ENCODE measurements around the gene ROR2. TPM values are rescaled to one million over a fixed set of nuclear protein-coding genes. Genes with fewer than 3 reads are reported as not detected.

ROR2 gene
- total and polyA plus RNA-seq, 8 donors: 3.0 to 21.4 (median 9.8) TPM

- intact Hi-C loops (cut with DNase I; ENCODE audit: low total_unique reads): no loop called here
- 87 to 100% (median 93%) methylated on average over 1 of the region's 1 CpG for WGBS, 5 donors
- no peak overlapping the region for H3K4me3 ChIP-seq
- H3K9me3 ChIP-seq: no peaks in the 10 kb centered on the region
- no peak for DNase-seq
- H3K4me1 ChIP-seq: no peaks in the 10 kb centered on the region
- TF ChIP-seq POLR2AphosphoS5 (IDR thresholded peaks at IDR 0.05) (no peak), POLR2A (IDR thresholded peaks at IDR 0.05) (no peak), CTCF (IDR thresholded peaks at IDR 0.05) (no peak), EP300 (IDR thresholded peaks at IDR 0.05) (no peak)
- H3K36me3 ChIP-seq: no peaks in the 10 kb centered on the region
- no peaks in the 10 kb centered on the region for H3K27me3 ChIP-seq
- no peak overlapping the region for H3K27ac ChIP-seq
These were observed 295.5 kb downstream of the ROR2 start for GRCh38 chr9:91654527-91654926.

- Histone ChIP-seq H3K9me3 (no peaks in the 10 kb centered on the region), H3K4me3 (no peak overlapping the region), H3K36me3 (no peaks in the 10 kb centered on the region), H3K27me3 (peaks cover 0 to 3% (median 0%) of the 10 kb centered on the region in 3 donors), H3K27ac (no peak overlapping the region), H3K4me1 (no peaks in the 10 kb centered on the region)
- no peak for TF ChIP-seq CTCF (IDR thresholded peaks at IDR 0.05)
- TF ChIP-seq POLR2A (IDR thresholded peaks at IDR 0.05): no peak
- no peak for TF ChIP-seq EP300 (IDR thresholded peaks at IDR 0.05)
- TF ChIP-seq POLR2AphosphoS5 (IDR thresholded peaks at IDR 0.05): no peak
- 83 to 94% (median 90%) methylated on average over 4 of the region's 4 CpGs for WGBS, 5 donors
- intact Hi-C loops (cut with DNase I; ENCODE audit: low total_unique reads): no loop called here
- no peak for DNase-seq
These were observed 302.7 kb downstream of the ROR2 start for GRCh38 chr9:91647371-91647770.

DNA sequence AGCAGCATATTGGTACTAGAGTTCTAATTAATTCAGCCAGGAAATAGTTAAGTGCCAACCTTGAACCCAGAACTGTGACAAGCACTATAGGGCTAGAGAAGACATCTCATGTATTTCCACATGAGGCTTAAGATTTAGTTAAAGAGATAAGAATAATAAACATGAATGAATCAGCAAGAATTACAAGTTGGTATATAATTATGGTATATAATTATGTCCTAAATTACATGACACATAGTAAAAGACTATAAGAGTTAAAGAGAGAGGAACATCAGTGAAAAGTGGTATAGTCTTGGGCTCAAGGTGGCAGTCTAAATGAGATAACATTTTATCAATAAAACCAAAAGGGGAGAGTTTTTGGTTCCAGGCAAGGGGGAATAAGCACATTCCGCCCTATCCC is 303.3 kb downstream of the ROR2 start:
- TF ChIP-seq POLR2A (IDR thresholded peaks at IDR 0.05) (no peak), POLR2AphosphoS5 (IDR thresholded peaks at IDR 0.05) (no peak), CTCF (IDR thresholded peaks at IDR 0.05) (no peak), EP300 (IDR thresholded peaks at IDR 0.05) (no peak)
- Histone ChIP-seq H3K36me3 (no peaks in the 10 kb centered on the region), H3K4me1 (no peaks in the 10 kb centered on the region), H3K27me3 (peaks cover 0 to 3% (median 0%) of the 10 kb centered on the region in 3 donors), H3K9me3 (peaks cover 0 to 5% (median 1%) of the 10 kb centered on the region in 4 donors), H3K27ac (no peak overlapping the region), H3K4me3 (no peak overlapping the region)
- intact Hi-C loops (cut with DNase I; ENCODE audit: low total_unique reads): no loop called here
- DNase-seq: no peak
- WGBS, 5 donors: 90 to 94% (median 92%) methylated on average over 1 of the region's 1 CpG

DNA sequence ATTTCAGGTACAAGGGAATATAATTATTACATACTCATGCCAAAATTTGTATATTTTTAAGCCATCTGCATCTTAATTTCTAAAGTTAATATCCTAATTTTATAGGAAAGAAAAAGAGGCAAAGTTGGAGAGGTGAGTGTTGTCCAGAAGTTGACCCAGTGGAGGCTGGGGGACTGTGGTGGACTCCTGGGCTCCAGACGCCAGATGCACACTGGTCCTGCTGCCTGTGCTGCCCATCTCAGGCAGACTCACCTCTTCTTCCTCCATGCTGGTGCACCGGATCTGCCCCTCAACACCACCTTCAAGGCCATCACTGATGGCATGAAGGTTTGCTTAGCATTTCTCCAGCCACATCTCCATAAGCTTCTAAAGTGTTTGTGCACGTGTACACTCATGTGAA is 305.6 kb downstream of the ROR2 start:
- DNase-seq: no peak
- Histone ChIP-seq H3K4me1 (no peaks in the 10 kb centered on the region), H3K27me3 (peaks cover 0 to 3% (median 0%) of the 10 kb centered on the region in 3 donors), H3K9me3 (peaks cover 0 to 18% (median 4%) of the 10 kb centered on the region in 4 donors), H3K4me3 (no peak overlapping the region), H3K27ac (no peak overlapping the region), H3K36me3 (no peaks in the 10 kb centered on the region)
- 83 to 91% (median 90%) methylated on average over 3 of the region's 3 CpGs for WGBS, 5 donors
- intact Hi-C loops (cut with DNase I; ENCODE audit: low total_unique reads): no loop called here
- TF ChIP-seq POLR2A (IDR thresholded peaks at IDR 0.05): no peak

- TF ChIP-seq POLR2AphosphoS5 (IDR thresholded peaks at IDR 0.05): no peak
- no peak for TF ChIP-seq POLR2A (IDR thresholded peaks at IDR 0.05)
- TF ChIP-seq EP300 (IDR thresholded peaks at IDR 0.05): no peak
- no peak for TF ChIP-seq CTCF (IDR thresholded peaks at IDR 0.05)
- H3K9me3 ChIP-seq: peaks cover 0 to 18% (median 4%) of the 10 kb centered on the region in 4 donors
- intact Hi-C loops (cut with DNase I; ENCODE audit: low total_unique reads): no loop called here
- 53 to 72% (median 57%) methylated on average over 7 of the region's 7 CpGs for WGBS, 5 donors
- no peak overlapping the region for H3K4me3 ChIP-seq
- H3K27me3 ChIP-seq: peaks cover 0 to 3% (median 0%) of the 10 kb centered on the region in 3 donors
- H3K27ac ChIP-seq: no peak overlapping the region
- peak in 1 of 2 donors; percentile 62 for DNase-seq
- no peaks in the 10 kb centered on the region for H3K4me1 ChIP-seq
- H3K36me3 ChIP-seq: no peaks in the 10 kb centered on the region
These were observed 306.4 kb downstream of the ROR2 start for GRCh38 chr9:91643481-91644077.
